A673 (cell line): ENCODE data around the gene MOSMO.

Experiments
- EZH2 ChIP-seq: fragments of 200-600 bp; sonication (generic); IDR thresholded peaks from 2 replicates; pipeline ENCODE4 v1.6.1; 2017; ENCODE audit warnings: borderline replicate concordance, low read depth, mild to moderate bottlenecking, mixed read lengths, antibody characterized with exemption, low read length; ENCODE audit not compliant: poor library complexity, severe bottlenecking
- TF ChIP-seq, protein P1 (sequence below): fragments of 300-800, 200-600 bp; sonication (generic); conservative IDR thresholded peaks from 2 replicates; pipeline ENCODE4 v1.5.1; 2017; ENCODE audit warnings: low read depth, mild to moderate bottlenecking, antibody characterized with exemption, low read length, moderate library complexity, mixed read lengths

GRCh38 chr16:22007509-22008214 is at the start of gene MOSMO:
- TF ChIP-seq, protein P1, sequence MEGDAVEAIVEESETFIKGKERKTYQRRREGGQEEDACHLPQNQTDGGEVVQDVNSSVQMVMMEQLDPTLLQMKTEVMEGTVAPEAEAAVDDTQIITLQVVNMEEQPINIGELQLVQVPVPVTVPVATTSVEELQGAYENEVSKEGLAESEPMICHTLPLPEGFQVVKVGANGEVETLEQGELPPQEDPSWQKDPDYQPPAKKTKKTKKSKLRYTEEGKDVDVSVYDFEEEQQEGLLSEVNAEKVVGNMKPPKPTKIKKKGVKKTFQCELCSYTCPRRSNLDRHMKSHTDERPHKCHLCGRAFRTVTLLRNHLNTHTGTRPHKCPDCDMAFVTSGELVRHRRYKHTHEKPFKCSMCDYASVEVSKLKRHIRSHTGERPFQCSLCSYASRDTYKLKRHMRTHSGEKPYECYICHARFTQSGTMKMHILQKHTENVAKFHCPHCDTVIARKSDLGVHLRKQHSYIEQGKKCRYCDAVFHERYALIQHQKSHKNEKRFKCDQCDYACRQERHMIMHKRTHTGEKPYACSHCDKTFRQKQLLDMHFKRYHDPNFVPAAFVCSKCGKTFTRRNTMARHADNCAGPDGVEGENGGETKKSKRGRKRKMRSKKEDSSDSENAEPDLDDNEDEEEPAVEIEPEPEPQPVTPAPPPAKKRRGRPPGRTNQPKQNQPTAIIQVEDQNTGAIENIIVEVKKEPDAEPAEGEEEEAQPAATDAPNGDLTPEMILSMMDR = 0 out of 2 replicates have a peak, but pooled peaks have one; percentile 11
- no peak for TF ChIP-seq EZH2
